Colonic mucosa (tissue), 4 donors: ENCODE results near the gene RPL13A. TPM values are rescaled to one million over a fixed set of nuclear protein-coding genes. Genes with fewer than 3 reads are reported as not detected.
A peak's percentile ranks its signal among the peaks of the same experiment; 100 is the strongest.

Experiments
- DNase-seq: peaks from one replicate; pipeline ENCODE4 v3.0.0-alpha.2; 2020
- H3K27ac ChIP-seq: fragments of 200-600 bp; one replicate; pipeline ENCODE4 v1.8.0; 2021
- H3K27me3 ChIP-seq: fragments of 200-600 bp; one replicate; pipeline ENCODE4 v1.8.0; 2021
- H3K36me3 ChIP-seq: fragments of 200-600 bp; one replicate; pipeline ENCODE4 v1.8.0; 2021
- H3K4me1 ChIP-seq: fragments of 200-600 bp; one replicate; pipeline ENCODE4 v1.8.0; 2021; ENCODE audit warnings: mild to moderate bottlenecking
- H3K4me3 ChIP-seq: fragments of 200-600 bp; one replicate; pipeline ENCODE4 v1.8.0; 2021
- H3K9ac ChIP-seq, 2 donors: one replicate each; pipeline ENCODE4 v1.7.0; 2013; ENCODE audit warnings: control low read depth in 2 of 2, low read depth in 2 of 2, low read length in 2 of 2
- H3K9me3 ChIP-seq: fragments of 200-600 bp; one replicate; pipeline ENCODE4 v1.8.0; 2021
- intact Hi-C: fragments of 100-400 bp; cut with DNase I; formaldehyde crosslinking; loops from one replicate; pipeline ENCODE4 v1.14.1; 2022
- total RNA-seq, 2 donors: library from RNA; stranded (reverse); fragmentation: NEBNext Ultra II Directional in 1 of 2; extraction: Animal tissue kit (Norgen Biotek cat#: 25700) in 1 of 2; gene quantifications; one replicate each; pipeline ENCODE4 v1.2.1, GENCODE V29; 2021
- TF ChIP-seq, protein P1 (sequence below): fragments of 200-600 bp; IDR thresholded peaks from one replicate; pipeline ENCODE4 v1.8.0; 2022; ENCODE audit warnings: antibody characterized with exemption, mild to moderate bottlenecking
- donor health status: healthy.
- donor health status: DM: no; HTN: no; CAD: no.
- donor health status: DM: no; HTN: no; CAD: no.

Gene RPL13A
- total RNA-seq, 2 donors from 2014 or later: 2,431 to 2,528 TPM

- no peak overlapping the region for H3K27ac ChIP-seq
- intact Hi-C loops: no loop called here
- peak overlapping the region in 1 of 2 donors; percentile 50 for H3K9ac ChIP-seq
- DNase-seq: peak; percentile 61
- H3K36me3 ChIP-seq: peaks cover 7% of the 10 kb centered on the region
- no peaks in the 10 kb centered on the region for H3K9me3 ChIP-seq
- H3K27me3 ChIP-seq: no peaks in the 10 kb centered on the region
- TF ChIP-seq, protein P1, sequence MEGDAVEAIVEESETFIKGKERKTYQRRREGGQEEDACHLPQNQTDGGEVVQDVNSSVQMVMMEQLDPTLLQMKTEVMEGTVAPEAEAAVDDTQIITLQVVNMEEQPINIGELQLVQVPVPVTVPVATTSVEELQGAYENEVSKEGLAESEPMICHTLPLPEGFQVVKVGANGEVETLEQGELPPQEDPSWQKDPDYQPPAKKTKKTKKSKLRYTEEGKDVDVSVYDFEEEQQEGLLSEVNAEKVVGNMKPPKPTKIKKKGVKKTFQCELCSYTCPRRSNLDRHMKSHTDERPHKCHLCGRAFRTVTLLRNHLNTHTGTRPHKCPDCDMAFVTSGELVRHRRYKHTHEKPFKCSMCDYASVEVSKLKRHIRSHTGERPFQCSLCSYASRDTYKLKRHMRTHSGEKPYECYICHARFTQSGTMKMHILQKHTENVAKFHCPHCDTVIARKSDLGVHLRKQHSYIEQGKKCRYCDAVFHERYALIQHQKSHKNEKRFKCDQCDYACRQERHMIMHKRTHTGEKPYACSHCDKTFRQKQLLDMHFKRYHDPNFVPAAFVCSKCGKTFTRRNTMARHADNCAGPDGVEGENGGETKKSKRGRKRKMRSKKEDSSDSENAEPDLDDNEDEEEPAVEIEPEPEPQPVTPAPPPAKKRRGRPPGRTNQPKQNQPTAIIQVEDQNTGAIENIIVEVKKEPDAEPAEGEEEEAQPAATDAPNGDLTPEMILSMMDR: no peak
- no peaks in the 10 kb centered on the region for H3K4me1 ChIP-seq
- peak overlapping the region; percentile 36 for H3K4me3 ChIP-seq
These were observed 46.4 kb downstream of the RPL13A start for GRCh38 chr19:49533551-49534488.

DNA sequence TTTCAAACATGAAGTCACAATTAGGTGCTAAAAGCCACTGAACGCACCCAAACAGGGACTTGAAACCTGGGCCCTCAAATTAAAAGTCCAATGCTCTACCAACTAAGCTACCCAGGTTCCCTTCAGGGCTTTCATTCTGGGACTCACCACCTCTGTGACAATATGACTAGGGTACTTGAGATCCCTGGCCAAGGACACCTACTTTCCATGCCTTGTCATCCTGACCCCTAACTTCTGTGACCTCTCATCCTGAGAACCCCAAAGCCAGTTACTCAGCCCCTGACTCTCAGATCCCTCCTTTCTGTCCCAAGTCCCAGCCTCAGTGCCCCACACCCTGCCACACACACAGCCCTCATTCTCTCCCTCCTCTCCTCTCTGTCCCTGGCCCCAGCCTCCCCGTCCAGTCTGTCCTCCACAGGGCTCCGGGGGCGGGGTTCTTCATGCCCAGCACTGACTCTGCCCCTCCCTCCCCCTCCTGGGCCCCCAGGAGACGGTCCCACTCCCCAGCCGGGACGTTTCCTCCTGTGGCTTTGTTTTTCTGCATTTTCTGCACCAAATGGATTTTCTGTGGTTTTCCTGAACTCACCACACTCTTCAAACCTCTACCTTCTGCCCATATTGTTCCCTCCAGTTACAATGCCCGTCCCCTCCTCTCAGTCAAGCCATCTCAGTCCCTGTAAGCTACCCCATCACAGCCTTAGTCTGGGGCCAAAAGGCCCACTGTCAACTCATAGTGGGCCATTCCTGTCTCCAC lies 47.4 kb downstream of the RPL13A start:
- H3K4me3 ChIP-seq: no peak overlapping the region
- intact Hi-C loops: no loop called here
- H3K27me3 ChIP-seq: no peaks in the 10 kb centered on the region
- no peaks in the 10 kb centered on the region for H3K9me3 ChIP-seq
- TF ChIP-seq, protein P1: no peak
- H3K9ac ChIP-seq: no peak overlapping the region
- no peak overlapping the region for H3K27ac ChIP-seq
- no peaks in the 10 kb centered on the region for H3K4me1 ChIP-seq
- H3K36me3 ChIP-seq: peaks cover 11% of the 10 kb centered on the region
- DNase-seq: no peak

- no peaks in the 10 kb centered on the region for H3K27me3 ChIP-seq
- no peak overlapping the region for H3K4me3 ChIP-seq
- no peaks in the 10 kb centered on the region for H3K4me1 ChIP-seq
- peaks cover 11% of the 10 kb centered on the region for H3K36me3 ChIP-seq
- TF ChIP-seq, protein P1: no peak
- DNase-seq: no peak
- intact Hi-C loops: no loop called here
- no peak overlapping the region for H3K27ac ChIP-seq
- H3K9ac ChIP-seq: no peak overlapping the region
- no peaks in the 10 kb centered on the region for H3K9me3 ChIP-seq
These were observed 49.6 kb downstream of the RPL13A start for GRCh38 chr19:49536921-49537462.

GRCh38 chr19:49538643-49539042 lies 51.2 kb downstream of the RPL13A start:
- DNase-seq: no peak
- Histone ChIP-seq H3K27ac (no peak overlapping the region), H3K4me3 (no peak overlapping the region), H3K9ac (no peak overlapping the region), H3K4me1 (no peaks in the 10 kb centered on the region), H3K9me3 (no peaks in the 10 kb centered on the region), H3K36me3 (peaks cover 14% of the 10 kb centered on the region), H3K27me3 (no peaks in the 10 kb centered on the region)
- intact Hi-C loops: no loop called here
- TF ChIP-seq, protein P1: no peak

- no peak for DNase-seq
- Histone ChIP-seq H3K4me3 (no peak overlapping the region), H3K27ac (no peak overlapping the region), H3K9me3 (no peaks in the 10 kb centered on the region), H3K36me3 (peaks cover 14% of the 10 kb centered on the region), H3K4me1 (no peaks in the 10 kb centered on the region), H3K27me3 (no peaks in the 10 kb centered on the region), H3K9ac (no peak overlapping the region)
- intact Hi-C loops: no loop called here
- TF ChIP-seq, protein P1: no peak
These were observed 52.0 kb downstream of the RPL13A start for GRCh38 chr19:49539192-49539952.
